HG03565 (cell line): Measurements from ENCODE around the gene TENM4.
"Not testable (repeated sequence)": the region's sequence is repeated elsewhere in the genome, so short reads cannot be mapped to it uniquely, and the experiment has no call there.

Experiments
- ATAC-seq: cut with Tn5 transposase; IDR thresholded peaks from one replicate; pipeline ENCODE4 v1.9.1; 2021; ENCODE audit warnings: mild to moderate bottlenecking, moderate library complexity; ENCODE audit not compliant: unreplicated experiment

Gene TENM4

DNA sequence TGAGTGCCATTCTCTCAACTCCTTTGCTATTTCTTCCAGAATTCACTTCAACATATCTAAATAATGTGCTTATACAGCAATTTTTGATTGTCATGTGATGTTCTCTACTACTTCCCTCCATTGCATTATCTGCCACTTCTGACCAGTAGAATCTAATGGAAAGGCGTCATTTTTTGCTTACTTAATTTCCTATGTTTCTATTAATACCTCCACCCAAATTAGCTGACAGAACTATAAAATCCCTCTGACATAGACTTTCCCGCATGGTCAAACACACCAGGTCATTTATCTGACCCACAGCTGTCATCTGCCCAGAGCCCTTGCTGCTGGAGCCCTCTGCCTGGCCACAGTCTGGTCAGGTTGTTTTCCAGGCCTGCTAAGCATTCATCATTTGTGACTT lies 607.6 kb downstream of the TENM4 start:
- no peak for ATAC-seq

DNA sequence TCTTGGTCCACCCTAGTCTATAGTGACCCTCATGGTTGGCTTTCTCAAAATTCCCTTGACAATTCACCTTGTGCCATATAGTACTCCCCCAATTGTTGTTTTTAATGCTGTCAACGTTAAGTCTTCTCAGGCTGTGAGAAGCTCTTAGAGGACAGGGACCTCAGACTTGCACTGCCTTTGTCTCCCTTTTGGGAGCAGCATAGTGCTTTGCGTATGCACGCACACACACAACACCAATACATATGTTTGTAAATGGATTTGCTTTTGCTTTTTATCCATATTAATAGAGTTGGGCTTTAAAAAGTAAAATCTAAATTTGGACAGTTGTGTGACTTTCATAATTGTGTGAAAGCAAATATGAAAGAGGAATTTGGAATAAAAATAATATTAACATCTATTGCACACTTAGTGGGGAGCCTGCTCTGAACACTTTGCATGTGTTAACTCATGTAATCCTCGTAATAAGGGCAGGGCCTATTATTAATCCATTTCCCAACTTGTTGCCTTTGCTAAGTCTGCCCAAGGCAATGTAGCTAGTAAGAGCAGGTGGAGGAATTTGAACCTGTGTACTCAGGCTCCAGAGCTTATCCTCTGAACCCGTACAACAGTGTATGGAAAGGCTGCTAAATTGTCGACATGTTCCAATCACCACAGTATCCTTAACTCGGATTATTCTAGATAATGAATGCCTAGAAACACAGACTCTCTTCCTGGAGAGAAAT lies 608.4 kb downstream of the TENM4 start:
- ATAC-seq, result no peak

DNA sequence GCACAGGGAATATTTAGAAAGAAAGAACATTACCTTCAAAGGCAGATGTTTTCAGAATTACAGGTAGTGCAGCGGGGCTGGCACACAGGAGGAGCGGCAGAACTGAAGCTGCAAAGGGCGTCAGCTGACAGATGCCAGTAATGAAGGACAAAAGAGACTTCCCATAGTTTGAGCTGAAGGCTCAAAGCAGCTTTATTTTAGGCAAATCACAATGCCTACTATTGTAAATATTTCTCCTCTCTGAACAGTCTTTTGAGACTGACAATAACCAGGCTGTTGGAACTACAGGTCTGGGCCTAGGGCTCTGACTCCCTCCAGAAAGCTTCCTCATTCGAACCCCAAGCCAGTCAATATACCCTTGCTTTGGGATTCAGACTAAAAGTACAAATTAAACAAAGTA lies 609.3 kb downstream of the TENM4 start:
- no peak for ATAC-seq

DNA sequence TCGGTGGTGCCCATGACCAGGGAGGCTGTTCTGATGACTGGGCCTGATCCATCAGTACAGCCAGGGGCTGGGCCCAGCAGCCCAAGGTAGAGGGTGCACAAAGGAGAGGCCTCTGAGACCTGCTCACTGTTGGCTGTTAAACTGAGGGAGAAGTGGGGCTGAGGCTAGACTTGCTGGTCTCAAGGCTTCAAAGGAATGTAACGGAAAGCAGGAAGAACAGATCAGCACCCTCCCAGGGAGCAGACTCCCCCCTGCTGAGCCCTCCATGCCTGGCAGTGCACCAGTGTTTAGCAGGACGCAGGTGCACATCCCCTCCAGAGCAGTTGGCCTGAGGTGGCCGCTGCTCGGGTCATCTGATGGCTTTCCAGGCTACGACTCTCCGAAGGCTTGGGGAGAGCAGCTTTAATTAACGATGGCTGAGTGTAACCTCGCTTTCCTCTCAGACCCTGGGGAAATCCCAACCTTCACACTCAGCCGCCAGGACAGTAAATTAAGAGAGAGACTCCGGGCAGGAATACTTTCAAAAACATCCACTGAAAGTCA lies 610.5 kb downstream of the TENM4 start:
- ATAC-seq, result no peak

DNA sequence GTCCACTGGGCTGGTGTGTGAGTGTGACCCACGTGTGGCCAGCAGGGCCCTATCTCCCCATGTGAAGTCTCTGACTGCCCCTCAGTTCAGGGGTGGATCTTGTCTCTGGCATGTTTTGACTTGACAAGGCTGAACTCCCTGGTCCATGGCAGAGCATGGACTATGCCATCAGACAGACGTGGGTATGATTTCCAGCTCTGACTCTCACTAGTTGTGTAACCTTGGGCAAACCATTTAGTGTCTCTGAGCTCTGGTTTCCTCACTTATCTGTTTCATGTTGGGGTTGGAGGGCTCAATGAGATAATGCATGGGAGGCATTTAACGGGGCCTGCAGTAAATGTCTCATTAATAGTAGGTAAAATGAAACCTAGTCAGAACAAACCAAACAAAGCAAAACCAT lies 611.7 kb downstream of the TENM4 start:
- ATAC-seq, result no peak

DNA sequence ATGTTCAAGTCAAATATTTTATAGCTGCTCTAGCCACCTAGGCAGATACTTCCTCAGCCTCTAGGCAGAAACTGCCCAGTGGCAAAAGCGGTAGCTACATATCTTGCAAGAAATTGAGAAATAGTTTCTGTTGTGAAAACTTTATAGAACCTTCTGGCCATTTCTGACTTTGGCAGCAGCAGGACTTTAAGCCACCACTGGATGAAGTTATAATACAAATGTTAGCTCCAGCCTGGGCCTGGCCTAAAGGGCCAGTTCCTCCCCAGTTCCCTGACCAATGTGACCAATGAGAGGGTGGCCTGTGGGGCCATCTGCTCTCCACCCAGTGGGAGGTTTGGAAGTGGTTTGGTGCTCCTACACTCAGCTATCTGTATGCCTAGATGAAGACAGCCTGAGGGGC lies 612.2 kb downstream of the TENM4 start:
- ATAC-seq, result no peak

DNA sequence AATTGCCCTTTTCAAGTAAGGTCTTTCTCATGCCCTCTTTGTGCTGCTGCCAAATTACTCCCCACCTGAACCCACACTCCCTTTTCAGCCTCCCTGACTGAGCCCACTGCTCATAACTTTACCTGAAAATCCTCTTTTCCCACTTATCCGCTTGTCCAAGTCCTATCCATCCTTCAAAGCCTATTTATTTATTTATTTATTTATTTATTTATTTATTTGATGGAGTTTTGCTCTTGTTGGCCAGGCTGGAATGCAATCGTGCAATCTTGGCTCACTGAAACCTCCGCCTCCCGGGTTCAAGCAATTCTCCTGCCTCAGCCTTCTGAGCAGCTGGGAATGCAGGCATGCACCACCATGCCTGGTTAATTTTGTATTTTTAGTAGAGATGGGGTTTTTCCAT lies 613.5 kb downstream of the TENM4 start:
- not testable (repeated sequence) for ATAC-seq

DNA sequence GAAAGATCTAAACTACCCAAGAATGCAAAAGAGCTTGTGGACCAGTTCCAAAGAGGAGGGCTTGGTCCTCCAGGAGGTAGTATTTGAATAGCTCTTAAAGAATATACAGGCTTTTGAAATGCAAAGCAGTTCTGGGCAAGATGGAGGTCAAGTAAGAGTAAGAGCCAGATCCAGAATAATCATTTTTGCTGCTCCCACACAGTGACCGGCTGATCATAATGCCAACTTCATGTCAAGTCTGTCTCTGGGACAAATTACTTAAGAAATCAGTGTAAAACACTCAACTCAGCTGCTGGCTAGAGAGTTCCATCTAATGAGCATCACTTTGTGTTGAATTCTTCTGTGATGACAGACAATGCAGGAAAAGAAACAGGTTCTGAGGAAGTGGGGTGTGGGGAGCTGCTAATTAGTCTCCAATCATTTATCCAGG lies 615.2 kb downstream of the TENM4 start:
- no peak for ATAC-seq

DNA sequence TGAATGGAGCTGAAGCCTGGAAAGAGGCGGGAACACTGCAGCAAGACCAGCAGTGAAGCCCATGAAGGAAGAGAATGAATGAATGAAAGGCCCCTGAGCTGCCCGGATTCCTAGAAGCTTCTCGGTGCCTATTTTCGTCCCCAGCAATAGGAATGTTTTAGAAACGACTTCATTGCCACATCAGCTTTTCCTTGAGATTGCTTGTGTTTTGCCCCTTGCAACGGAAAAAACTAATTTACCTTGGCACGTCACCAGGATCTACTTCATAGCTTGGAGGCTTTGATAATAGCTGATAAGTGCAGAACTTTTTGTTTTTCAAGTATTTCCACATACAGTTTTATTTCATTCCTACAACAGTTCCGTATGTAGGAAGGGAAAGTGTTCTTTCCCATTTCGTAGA lies 617.2 kb downstream of the TENM4 start:
- ATAC-seq, result no peak

DNA sequence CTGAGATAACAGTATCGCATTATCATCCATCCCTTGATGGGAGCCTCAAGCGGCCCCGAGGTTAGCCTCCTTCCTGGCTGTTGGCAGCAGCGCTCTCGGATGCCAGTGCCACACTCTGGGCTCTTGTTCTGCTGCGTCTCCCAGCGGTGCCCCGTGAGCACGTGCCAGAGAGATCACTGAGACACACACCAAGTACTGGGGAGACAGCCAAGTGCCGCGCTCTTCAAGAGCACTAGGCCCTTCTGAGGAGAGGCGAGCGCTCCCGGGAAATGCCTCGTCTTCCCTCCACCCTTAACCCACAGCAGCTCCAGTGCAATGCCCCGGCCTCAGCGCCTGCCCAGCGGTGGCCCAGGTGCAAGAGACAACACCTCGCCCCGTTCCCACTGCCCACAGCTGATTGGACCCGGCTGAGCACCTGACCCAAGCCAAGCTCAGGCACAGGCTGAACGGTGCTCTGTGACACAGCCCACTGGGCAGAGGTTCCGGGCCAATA lies 617.9 kb downstream of the TENM4 start:
- ATAC-seq, result no peak

DNA sequence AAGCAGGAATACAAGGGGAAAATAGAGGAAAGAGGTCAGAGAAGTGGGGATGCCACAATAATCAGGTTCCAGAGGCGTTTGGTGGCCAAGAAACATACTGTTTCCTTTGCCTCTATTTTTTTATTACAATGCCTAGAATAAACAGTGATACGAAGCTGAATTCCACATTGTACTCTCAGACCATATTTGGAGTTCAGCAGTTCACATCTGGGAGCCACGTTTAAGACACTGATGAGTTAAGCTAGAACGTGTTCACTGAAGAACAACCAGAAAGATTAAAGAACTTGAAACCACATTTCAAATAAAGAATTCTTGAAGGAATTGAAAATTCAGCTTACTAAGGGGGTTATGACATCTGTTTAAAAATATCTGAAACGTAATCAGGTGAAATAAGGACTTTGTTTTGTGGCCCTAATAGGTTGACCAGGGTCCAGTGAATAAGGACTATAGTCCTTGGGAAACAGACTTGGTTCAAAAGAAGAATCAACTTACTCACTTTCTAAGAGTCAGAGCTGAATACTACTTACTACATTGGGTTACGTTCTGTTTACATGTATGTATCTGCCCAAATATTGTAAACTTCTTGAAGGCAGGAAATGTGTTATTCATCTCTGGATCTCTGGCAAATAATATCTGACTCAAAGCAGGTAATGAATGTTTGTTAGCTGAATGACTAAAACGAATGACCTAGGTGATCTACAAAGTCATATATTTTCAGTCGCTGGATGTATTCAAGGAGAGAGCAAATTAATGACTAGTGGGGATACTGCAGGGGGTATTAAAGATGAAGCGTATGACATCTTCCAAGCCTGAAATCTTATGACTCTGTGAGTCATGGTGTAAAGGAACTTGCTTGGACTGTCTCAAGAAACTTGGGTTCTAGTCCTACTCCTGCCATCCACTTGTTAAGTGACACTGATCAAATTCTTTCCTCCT lies 619.2 kb downstream of the TENM4 start:
- no peak for ATAC-seq

DNA sequence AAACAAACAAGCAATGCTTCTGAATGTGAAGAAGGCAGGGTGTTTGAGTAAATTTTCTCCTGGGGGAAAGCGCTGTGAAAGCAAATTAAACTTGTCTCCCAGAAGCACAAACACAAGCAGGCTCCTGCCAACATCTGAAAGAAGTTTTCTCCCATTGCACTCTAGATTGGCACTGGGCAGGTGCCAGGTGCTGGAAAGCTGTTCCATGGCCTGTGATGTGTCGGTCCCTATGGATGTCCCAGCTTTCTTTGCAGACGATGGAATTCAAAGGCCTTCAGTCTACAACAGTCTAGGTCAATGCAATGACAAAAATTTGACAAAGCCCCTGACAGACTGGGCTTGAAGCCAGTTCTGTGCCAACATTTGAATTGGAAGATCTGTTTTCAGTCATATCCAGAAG lies 620.1 kb downstream of the TENM4 start:
- no peak for ATAC-seq

DNA sequence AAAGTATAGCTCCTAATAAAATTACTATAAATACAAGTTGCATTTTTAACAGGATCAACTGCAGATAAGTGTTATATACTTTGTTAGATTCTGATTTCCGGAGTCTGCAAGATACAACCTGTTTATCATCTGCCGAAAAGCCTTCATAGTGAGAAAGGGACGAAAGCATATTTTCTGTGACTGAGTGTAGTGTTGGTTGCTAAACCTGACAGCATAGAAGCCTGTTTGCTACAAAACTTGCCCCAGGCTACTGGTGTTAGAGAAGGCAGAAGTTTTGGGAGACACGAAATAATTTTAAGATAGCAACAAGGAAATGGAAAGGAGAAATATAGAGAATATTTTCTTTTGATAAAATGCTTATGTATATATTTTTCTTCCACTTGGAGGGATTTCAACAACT lies 622.6 kb downstream of the TENM4 start:
- ATAC-seq, result no peak

DNA sequence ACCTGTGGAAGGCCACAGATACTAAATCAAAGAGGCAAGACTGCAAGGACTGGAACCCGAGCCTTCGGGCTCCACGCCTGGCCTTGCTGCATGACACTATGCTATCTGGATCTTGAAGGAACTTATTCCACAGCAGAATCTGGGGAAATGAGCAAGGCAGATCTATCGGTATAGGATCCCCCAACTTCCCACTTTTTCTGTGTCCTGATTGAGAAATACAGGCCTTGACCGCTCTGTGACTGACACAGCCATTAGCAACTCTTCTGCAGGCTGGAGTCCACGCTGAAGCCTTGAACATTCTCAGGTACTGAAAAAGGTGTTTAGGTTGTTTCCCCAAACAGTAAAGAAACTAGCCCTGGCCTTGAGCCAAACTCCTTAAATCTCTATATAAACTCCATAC lies 625.0 kb downstream of the TENM4 start:
- ATAC-seq, result no peak

DNA sequence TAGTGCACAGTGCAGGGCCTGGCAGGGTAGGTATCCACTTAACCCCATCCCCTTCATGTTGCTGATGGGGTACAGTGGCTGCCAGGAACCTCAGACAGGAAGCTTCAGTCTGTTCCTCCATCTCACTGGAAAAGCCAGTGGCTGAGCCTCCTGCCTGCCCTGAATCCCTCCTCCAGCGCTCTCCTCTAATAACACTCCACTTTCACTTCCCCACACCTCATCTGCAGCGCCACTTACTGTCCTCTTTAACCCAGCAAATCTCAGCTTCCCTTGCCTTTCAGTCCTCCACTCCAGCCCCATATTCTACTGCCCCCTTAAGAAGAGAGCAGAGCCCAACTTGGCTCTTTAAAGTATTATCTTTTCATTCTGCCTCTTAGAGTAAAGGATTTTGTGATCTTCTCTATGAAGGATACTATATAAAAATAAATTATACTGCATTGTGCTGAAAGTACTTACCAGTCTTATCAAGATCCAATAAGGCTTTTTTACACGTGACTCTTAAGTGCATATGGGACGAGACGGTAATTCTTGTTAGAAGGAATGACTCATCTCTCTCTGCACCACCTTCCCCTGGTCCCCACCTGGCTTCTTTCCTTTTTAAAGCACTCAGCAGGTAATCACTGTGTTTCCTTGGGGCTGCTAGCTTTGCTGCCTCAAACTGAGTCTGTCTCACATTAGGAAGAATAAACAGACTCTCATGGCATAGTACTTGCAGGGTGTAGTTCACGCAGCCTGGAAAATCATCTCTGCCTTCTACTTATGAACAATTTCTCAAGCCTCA lies 628.1 kb downstream of the TENM4 start:
- ATAC-seq, result no peak

DNA sequence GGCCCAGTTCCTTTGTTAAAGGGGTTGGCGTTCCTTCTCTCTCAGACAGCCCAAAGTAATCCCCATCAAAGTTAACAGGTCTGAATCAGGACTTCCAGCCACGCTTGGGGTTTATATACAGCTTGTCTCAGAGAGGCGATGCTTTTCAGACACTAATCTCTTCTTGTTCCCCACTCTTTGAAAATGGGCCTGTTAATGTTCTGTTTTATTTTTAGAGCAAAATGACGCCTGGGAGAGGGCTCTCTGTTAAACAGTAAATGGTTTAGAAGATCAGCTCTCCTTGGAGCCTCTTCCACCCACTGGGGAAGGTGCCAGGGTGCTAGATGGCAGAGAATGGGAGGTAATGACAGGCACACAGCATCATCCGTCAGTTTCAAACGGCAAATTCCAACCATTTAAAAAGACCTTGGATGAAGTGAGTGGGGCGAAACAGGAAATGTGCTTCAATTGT lies 630.2 kb downstream of the TENM4 start:
- ATAC-seq, result no peak

DNA sequence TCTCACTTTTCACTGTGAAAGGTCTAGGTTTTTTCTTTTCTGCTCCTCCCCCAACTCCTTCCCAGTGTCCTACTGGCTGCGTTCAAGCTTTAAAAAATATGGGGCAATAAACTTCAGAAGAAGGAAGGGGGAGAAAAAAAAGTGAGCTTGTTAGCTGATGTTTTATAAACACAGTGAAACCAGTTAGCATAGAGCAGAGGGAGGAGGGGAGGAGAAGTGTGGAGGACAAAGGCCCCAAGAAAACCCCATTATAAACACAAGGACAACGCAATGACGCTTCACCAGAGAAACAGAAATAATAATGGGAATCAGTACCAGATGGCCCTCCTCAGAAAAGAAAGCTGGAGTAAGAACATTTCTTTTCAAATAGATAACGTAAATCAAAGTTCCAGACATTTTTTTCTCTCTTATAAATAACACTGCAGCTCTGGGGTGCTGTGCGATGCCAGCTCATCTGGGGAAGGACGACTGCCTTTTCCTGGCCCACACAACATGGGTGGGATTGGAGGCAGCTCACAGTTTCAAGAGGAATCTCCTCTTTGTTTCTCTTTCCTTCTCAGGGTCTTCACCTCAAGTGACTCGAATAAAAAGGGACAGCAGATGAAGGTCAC lies 630.8 kb downstream of the TENM4 start:
- ATAC-seq, result no peak

DNA sequence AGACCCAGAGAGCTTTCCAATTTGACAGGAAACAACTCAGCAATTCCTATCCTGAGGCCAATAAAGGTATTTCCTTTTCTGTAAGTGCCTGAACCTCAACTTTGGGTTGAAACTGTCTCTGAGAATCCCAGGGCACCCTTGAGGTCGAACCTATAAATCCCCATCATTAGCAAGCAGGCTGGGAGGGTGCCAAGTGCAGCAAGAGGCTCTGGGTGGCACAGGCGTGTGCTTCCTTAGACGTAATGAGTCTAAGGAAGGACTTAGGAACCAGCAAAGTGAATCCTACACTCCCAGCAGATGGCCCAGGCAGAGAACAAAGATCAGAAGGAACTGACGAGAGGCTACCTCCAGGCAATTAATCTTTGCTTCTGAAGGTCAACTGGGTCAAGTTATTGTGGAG lies 631.9 kb downstream of the TENM4 start:
- no peak for ATAC-seq

DNA sequence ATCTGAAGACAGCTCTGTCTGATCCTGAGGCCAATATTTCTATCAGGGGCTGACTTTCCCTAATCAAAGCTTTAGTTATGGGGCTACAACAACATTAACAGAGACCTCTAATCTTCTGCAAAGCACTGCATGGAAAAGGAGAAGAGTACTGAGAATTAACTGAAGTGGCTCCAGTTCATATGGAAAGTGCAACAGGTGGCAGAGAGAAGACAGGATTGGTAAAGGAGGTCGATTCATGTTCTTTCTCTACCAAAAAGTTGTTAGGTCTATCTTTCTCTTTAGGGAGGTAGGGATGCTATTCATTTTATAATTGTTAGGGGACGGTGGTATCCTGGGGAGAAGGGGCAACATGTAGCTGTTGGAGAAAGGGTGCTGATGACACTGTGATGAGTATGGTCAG lies 633.5 kb downstream of the TENM4 start:
- no peak for ATAC-seq

DNA sequence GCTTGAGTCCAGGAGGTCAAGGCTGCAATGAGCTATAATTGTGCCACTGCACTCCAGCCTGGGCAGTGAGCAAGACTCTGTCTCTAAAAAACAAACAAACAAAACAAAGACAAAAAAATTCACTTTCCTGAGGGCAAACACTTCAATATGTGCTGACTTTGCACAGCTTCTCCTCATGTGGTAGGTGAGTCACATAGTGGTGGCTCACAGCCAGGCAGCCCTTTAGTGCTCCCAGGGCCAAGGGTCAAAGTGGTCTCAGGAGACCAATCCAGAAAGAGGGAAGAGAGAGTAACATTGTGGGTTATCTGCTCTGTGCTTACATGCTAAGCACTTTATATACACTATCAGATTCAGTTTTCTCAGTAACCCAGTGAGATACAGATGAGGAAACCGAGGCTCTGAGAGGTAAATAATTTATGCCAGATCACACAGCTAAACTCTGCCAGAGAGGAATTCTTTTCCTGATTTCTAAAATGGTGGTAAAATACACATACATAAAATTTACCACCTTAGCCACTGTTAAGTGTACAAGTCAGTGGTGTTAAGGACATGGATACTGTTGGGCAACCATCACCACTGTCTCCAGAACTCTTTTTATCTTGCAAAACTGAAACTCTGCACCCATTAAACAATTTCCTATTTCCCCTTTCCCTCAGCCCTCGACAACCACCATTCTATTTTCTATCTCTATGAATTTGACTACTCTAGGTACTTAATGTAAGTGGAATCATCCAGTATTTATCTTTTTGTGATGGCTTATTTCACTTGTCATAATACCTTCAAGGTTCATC lies 634.4 kb downstream of the TENM4 start:
- no peak for ATAC-seq
